Measurements from ENCODE around the gene PPIL4.

Gene PPIL4

GRCh38 chr6:149484733-149485700 lies 60.8 kb downstream of the PPIL4 start, which contains the start of gene ZC3H12D:
Gene ZC3H12D (minus strand): TSS chr6:149485014. CDS start chr6:149474543, 10,471 bp downstream.
- in situ Hi-C loops (cut with HindIII; ENCODE audit: low sequenced_read_pairs): no loop called here

GRCh38 chr6:149483849-149484655 lies 61.8 kb downstream of the PPIL4 start:
- in situ Hi-C loops (cut with HindIII; ENCODE audit: low sequenced_read_pairs): no loop called here

GRCh38 chr6:149483334-149483725 lies 62.5 kb downstream of the PPIL4 start:
- in situ Hi-C loops (cut with HindIII; ENCODE audit: low sequenced_read_pairs): no loop called here

- in situ Hi-C loops (cut with HindIII; ENCODE audit: low sequenced_read_pairs): no loop called here
Observed at GRCh38 chr6:149482545-149483333, 63.1 kb downstream of the PPIL4 start.

GRCh38 chr6:149480502-149481280 lies 65.2 kb downstream of the PPIL4 start:
- in situ Hi-C loops (cut with HindIII; ENCODE audit: low sequenced_read_pairs): no loop called here

- in situ Hi-C loops (cut with HindIII; ENCODE audit: low sequenced_read_pairs): no loop called here
Observed at GRCh38 chr6:149478631-149479314, 67.1 kb downstream of the PPIL4 start.

- in situ Hi-C loops (cut with HindIII; ENCODE audit: low sequenced_read_pairs): no loop called here
Observed at GRCh38 chr6:149477544-149477943, 68.3 kb downstream of the PPIL4 start.

GRCh38 chr6:149476789-149477455 lies 68.9 kb downstream of the PPIL4 start:
- in situ Hi-C loops (cut with HindIII; ENCODE audit: low sequenced_read_pairs): no loop called here

- in situ Hi-C loops (cut with HindIII; ENCODE audit: low sequenced_read_pairs): no loop called here
Observed at GRCh38 chr6:149474108-149474935, 71.5 kb downstream of the PPIL4 start.

GRCh38 chr6:149473080-149474052 lies 72.5 kb downstream of the PPIL4 start:
- in situ Hi-C loops (cut with HindIII; ENCODE audit: low sequenced_read_pairs): no loop called here

GRCh38 chr6:149472241-149472640 lies 73.6 kb downstream of the PPIL4 start:
- in situ Hi-C loops (cut with HindIII; ENCODE audit: low sequenced_read_pairs): no loop called here

GRCh38 chr6:149471801-149472200 lies 74.0 kb downstream of the PPIL4 start:
- in situ Hi-C loops (cut with HindIII; ENCODE audit: low sequenced_read_pairs): no loop called here

- in situ Hi-C loops (cut with HindIII; ENCODE audit: low sequenced_read_pairs): no loop called here
Observed at GRCh38 chr6:149470948-149471347, 74.9 kb downstream of the PPIL4 start.

- in situ Hi-C loops (cut with HindIII; ENCODE audit: low sequenced_read_pairs): no loop called here
Observed at GRCh38 chr6:149468179-149468578, 77.7 kb downstream of the PPIL4 start.

- in situ Hi-C loops (cut with HindIII; ENCODE audit: low sequenced_read_pairs): no loop called here
Observed at GRCh38 chr6:149467265-149467664, 78.6 kb downstream of the PPIL4 start.

- in situ Hi-C loops (cut with HindIII; ENCODE audit: low sequenced_read_pairs): no loop called here
Observed at GRCh38 chr6:149464411-149464810, 81.4 kb downstream of the PPIL4 start.

- in situ Hi-C loops (cut with HindIII; ENCODE audit: low sequenced_read_pairs): no loop called here
Observed at GRCh38 chr6:149463781-149464180, 82.1 kb downstream of the PPIL4 start.
